Measurements from ENCODE around the gene PNCK.
"Not testable (repeated sequence)": the region's sequence is repeated elsewhere in the genome, so short reads cannot be mapped to it uniquely, and the experiment has no call there.

PNCK gene

GRCh38 chrX:153692611-153693156 is 19.1 kb upstream of the PNCK start:
- Histone ChIP-seq H3K9ac (ENCODE audit: low read depth in 1 of 2, low read length in 2 of 2) (peak overlapping the region in 1 of 2 donors; percentile 19), H3K27me3 (ENCODE audit: control insufficient read depth in 2 of 2, insufficient read depth in 2 of 2, low read length in 2 of 2) (no peaks in the 10 kb centered on the region), H3K4me3 (ENCODE audit: low read length in 2 of 2) (no peak overlapping the region), H3K36me3 (ENCODE audit: control insufficient read depth in 2 of 2, insufficient read depth in 2 of 2, low read length in 2 of 2) (no peaks in the 10 kb centered on the region), H3K9me3 (ENCODE audit: control insufficient read depth in 2 of 2, low read length in 2 of 2) (no peaks in the 10 kb centered on the region), H3K4me1 (ENCODE audit: control insufficient read depth in 2 of 2, insufficient read depth in 2 of 2, low read length in 2 of 2) (peaks cover 0 to 3% of the 10 kb centered on the region in 2 donors), H3K27ac (ENCODE audit: low read depth in 2 of 2, low read length in 2 of 2) (no peak overlapping the region)

- Histone ChIP-seq H3K27me3 (ENCODE audit: control insufficient read depth in 2 of 2, insufficient read depth in 2 of 2, low read length in 2 of 2) (no peaks in the 10 kb centered on the region), H3K4me3 (ENCODE audit: low read length in 2 of 2) (no peak overlapping the region), H3K9ac (ENCODE audit: low read depth in 1 of 2, low read length in 2 of 2) (no peak overlapping the region), H3K27ac (ENCODE audit: low read depth in 2 of 2, low read length in 2 of 2) (no peak overlapping the region), H3K9me3 (ENCODE audit: control insufficient read depth in 2 of 2, low read length in 2 of 2) (no peaks in the 10 kb centered on the region), H3K36me3 (ENCODE audit: control insufficient read depth in 2 of 2, insufficient read depth in 2 of 2, low read length in 2 of 2) (no peaks in the 10 kb centered on the region), H3K4me1 (ENCODE audit: control insufficient read depth in 2 of 2, insufficient read depth in 2 of 2, low read length in 2 of 2) (peaks cover 0 to 3% of the 10 kb centered on the region in 2 donors)
Observed at GRCh38 chrX:153692003-153692402, 18.4 kb upstream of the PNCK start.

GRCh38 chrX:153691032-153691827 is 17.6 kb upstream of the PNCK start:
- not testable (repeated sequence) for H3K36me3 ChIP-seq (ENCODE audit: control insufficient read depth in 2 of 2, insufficient read depth in 2 of 2, low read length in 2 of 2); H3K4me3 ChIP-seq (ENCODE audit: low read length in 2 of 2); H3K9me3 ChIP-seq (ENCODE audit: control insufficient read depth in 2 of 2, low read length in 2 of 2); H3K27me3 ChIP-seq (ENCODE audit: control insufficient read depth in 2 of 2, insufficient read depth in 2 of 2, low read length in 2 of 2); H3K9ac ChIP-seq (ENCODE audit: low read depth in 1 of 2, low read length in 2 of 2); H3K4me1 ChIP-seq (ENCODE audit: control insufficient read depth in 2 of 2, insufficient read depth in 2 of 2, low read length in 2 of 2); H3K27ac ChIP-seq (ENCODE audit: low read depth in 2 of 2, low read length in 2 of 2)

GRCh38 chrX:153690466-153690865 is 16.9 kb upstream of the PNCK start:
- H3K27ac ChIP-seq (ENCODE audit: low read depth in 2 of 2, low read length in 2 of 2) = no peak overlapping the region
- H3K9ac ChIP-seq (ENCODE audit: low read depth in 1 of 2, low read length in 2 of 2) = no peak overlapping the region
- no peak overlapping the region for H3K4me3 ChIP-seq (ENCODE audit: low read length in 2 of 2)
- H3K27me3 ChIP-seq (ENCODE audit: control insufficient read depth in 2 of 2, insufficient read depth in 2 of 2, low read length in 2 of 2) = no peaks in the 10 kb centered on the region
- no peaks in the 10 kb centered on the region for H3K36me3 ChIP-seq (ENCODE audit: control insufficient read depth in 2 of 2, insufficient read depth in 2 of 2, low read length in 2 of 2)
- peaks cover 0 to 3% of the 10 kb centered on the region in 2 donors for H3K4me1 ChIP-seq (ENCODE audit: control insufficient read depth in 2 of 2, insufficient read depth in 2 of 2, low read length in 2 of 2)
- no peaks in the 10 kb centered on the region for H3K9me3 ChIP-seq (ENCODE audit: control insufficient read depth in 2 of 2, low read length in 2 of 2)

GRCh38 chrX:153689654-153690465 is 16.2 kb upstream of the PNCK start:
- H3K27ac ChIP-seq (ENCODE audit: low read depth in 2 of 2, low read length in 2 of 2) = peak overlapping the region in 1 of 2 donors; percentile 29
- no peaks in the 10 kb centered on the region for H3K9me3 ChIP-seq (ENCODE audit: control insufficient read depth in 2 of 2, low read length in 2 of 2)
- peaks cover 0 to 3% of the 10 kb centered on the region in 2 donors for H3K4me1 ChIP-seq (ENCODE audit: control insufficient read depth in 2 of 2, insufficient read depth in 2 of 2, low read length in 2 of 2)
- H3K36me3 ChIP-seq (ENCODE audit: control insufficient read depth in 2 of 2, insufficient read depth in 2 of 2, low read length in 2 of 2) = no peaks in the 10 kb centered on the region
- H3K9ac ChIP-seq (ENCODE audit: low read depth in 1 of 2, low read length in 2 of 2) = peak overlapping the region in 1 of 2 donors; percentile 12
- H3K27me3 ChIP-seq (ENCODE audit: control insufficient read depth in 2 of 2, insufficient read depth in 2 of 2, low read length in 2 of 2) = no peaks in the 10 kb centered on the region
- peak overlapping the region; percentile 37 to 39 for H3K4me3 ChIP-seq (ENCODE audit: low read length in 2 of 2)

- no peaks in the 10 kb centered on the region for H3K36me3 ChIP-seq (ENCODE audit: control insufficient read depth in 2 of 2, insufficient read depth in 2 of 2, low read length in 2 of 2)
- H3K27ac ChIP-seq (ENCODE audit: low read depth in 2 of 2, low read length in 2 of 2) = no peak overlapping the region
- peak overlapping the region in 1 of 2 donors; percentile 66 for H3K9ac ChIP-seq (ENCODE audit: low read depth in 1 of 2, low read length in 2 of 2)
- H3K4me3 ChIP-seq (ENCODE audit: low read length in 2 of 2) = peak overlapping the region in 1 of 2 donors; percentile 43
- no peaks in the 10 kb centered on the region for H3K9me3 ChIP-seq (ENCODE audit: control insufficient read depth in 2 of 2, low read length in 2 of 2)
- no peaks in the 10 kb centered on the region for H3K27me3 ChIP-seq (ENCODE audit: control insufficient read depth in 2 of 2, insufficient read depth in 2 of 2, low read length in 2 of 2)
- peaks cover 0 to 3% of the 10 kb centered on the region in 2 donors for H3K4me1 ChIP-seq (ENCODE audit: control insufficient read depth in 2 of 2, insufficient read depth in 2 of 2, low read length in 2 of 2)
Observed at GRCh38 chrX:153688911-153689590, 15.4 kb upstream of the PNCK start.

- no peaks in the 10 kb centered on the region for H3K9me3 ChIP-seq (ENCODE audit: control insufficient read depth in 2 of 2, low read length in 2 of 2)
- H3K27ac ChIP-seq (ENCODE audit: low read depth in 2 of 2, low read length in 2 of 2) = peak overlapping the region in 1 of 2 donors; percentile 42
- H3K36me3 ChIP-seq (ENCODE audit: control insufficient read depth in 2 of 2, insufficient read depth in 2 of 2, low read length in 2 of 2) = no peaks in the 10 kb centered on the region
- peak overlapping the region in 1 of 2 donors; percentile 66 for H3K9ac ChIP-seq (ENCODE audit: low read depth in 1 of 2, low read length in 2 of 2)
- peaks cover 0 to 3% of the 10 kb centered on the region in 2 donors for H3K4me1 ChIP-seq (ENCODE audit: control insufficient read depth in 2 of 2, insufficient read depth in 2 of 2, low read length in 2 of 2)
- peak overlapping the region in 1 of 2 donors; percentile 41 for H3K4me3 ChIP-seq (ENCODE audit: low read length in 2 of 2)
- no peaks in the 10 kb centered on the region for H3K27me3 ChIP-seq (ENCODE audit: control insufficient read depth in 2 of 2, insufficient read depth in 2 of 2, low read length in 2 of 2)
Observed at GRCh38 chrX:153688506-153688905, 14.9 kb upstream of the PNCK start.

- Histone ChIP-seq H3K9me3 (ENCODE audit: control insufficient read depth in 2 of 2, low read length in 2 of 2) (no peaks in the 10 kb centered on the region), H3K36me3 (ENCODE audit: control insufficient read depth in 2 of 2, insufficient read depth in 2 of 2, low read length in 2 of 2) (no peaks in the 10 kb centered on the region), H3K27me3 (ENCODE audit: control insufficient read depth in 2 of 2, insufficient read depth in 2 of 2, low read length in 2 of 2) (no peaks in the 10 kb centered on the region), H3K27ac (ENCODE audit: low read depth in 2 of 2, low read length in 2 of 2) (no peak overlapping the region), H3K4me3 (ENCODE audit: low read length in 2 of 2) (no peak overlapping the region), H3K9ac (ENCODE audit: low read depth in 1 of 2, low read length in 2 of 2) (no peak overlapping the region), H3K4me1 (ENCODE audit: control insufficient read depth in 2 of 2, insufficient read depth in 2 of 2, low read length in 2 of 2) (peaks cover 0 to 3% of the 10 kb centered on the region in 2 donors)
Observed at GRCh38 chrX:153688071-153688470, 14.5 kb upstream of the PNCK start.

GRCh38 chrX:153687121-153688039 is 13.8 kb upstream of the PNCK start, which contains the start of gene SLC6A8:
Gene SLC6A8 (plus strand): TSS chrX:153687926. CDS start chrX:153688575, 649 bp downstream.
- peak within 1 kb of the TSS in 1 of 2 donors; percentile 69 for H3K9ac ChIP-seq (ENCODE audit: low read depth in 1 of 2, low read length in 2 of 2)
- peak within 1 kb of the TSS; percentile 41 to 58 for H3K4me3 ChIP-seq (ENCODE audit: low read length in 2 of 2)
- peaks cover 0 to 3% of the 10 kb centered on the region in 2 donors for H3K4me1 ChIP-seq (ENCODE audit: control insufficient read depth in 2 of 2, insufficient read depth in 2 of 2, low read length in 2 of 2)
- no peaks in the 10 kb centered on the region for H3K27me3 ChIP-seq (ENCODE audit: control insufficient read depth in 2 of 2, insufficient read depth in 2 of 2, low read length in 2 of 2)
- H3K36me3 ChIP-seq (ENCODE audit: control insufficient read depth in 2 of 2, insufficient read depth in 2 of 2, low read length in 2 of 2) = no peaks in the 10 kb centered on the region
- H3K9me3 ChIP-seq (ENCODE audit: control insufficient read depth in 2 of 2, low read length in 2 of 2) = no peaks in the 10 kb centered on the region
- peak within 1 kb of the TSS; percentile 52 to 61 for H3K27ac ChIP-seq (ENCODE audit: low read depth in 2 of 2, low read length in 2 of 2)

Data from mucosa of rectum (tissue), 2 donors.